PC-9 (cell line): ENCODE measurements around the gene DIDO1.

Experiments used
- EZH2 ChIP-seq: fragments of 200-600 bp; sonication (generic); IDR thresholded peaks from 2 replicates; pipeline ENCODE4 v1.8.0; 2017; ENCODE audit warnings: antibody characterized with exemption, low read depth
- TF ChIP-seq, protein P1 (sequence below): fragments of 200-600 bp; sonication (generic); conservative IDR thresholded peaks from 2 replicates; pipeline ENCODE4 v1.6.1; 2017; ENCODE audit warnings: mixed run types, antibody characterized with exemption, mild to moderate bottlenecking, moderate library complexity

DNA sequence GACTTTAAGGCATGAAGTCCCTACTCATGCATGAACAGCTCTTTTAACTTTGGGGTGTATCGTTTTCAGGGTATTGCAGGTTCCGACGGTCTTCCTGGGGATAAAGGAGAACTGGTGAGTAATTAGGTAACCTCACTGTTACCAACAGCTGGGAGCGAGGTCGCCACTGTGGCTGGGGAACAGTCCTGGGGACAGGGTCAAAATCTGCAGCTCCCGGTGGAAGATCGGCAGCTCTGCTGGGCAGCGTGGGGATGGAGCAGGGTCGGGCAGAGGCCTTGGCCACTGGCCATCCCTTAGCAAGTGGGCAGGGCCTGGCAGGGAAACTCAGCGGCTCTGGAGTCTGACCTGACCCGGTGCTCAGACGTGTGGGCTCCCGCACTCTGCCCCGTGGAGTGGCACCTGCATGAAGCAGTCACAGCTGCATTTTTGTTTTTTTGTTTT is 93.3 kb downstream of the DIDO1 start:
- TF ChIP-seq, protein P1, sequence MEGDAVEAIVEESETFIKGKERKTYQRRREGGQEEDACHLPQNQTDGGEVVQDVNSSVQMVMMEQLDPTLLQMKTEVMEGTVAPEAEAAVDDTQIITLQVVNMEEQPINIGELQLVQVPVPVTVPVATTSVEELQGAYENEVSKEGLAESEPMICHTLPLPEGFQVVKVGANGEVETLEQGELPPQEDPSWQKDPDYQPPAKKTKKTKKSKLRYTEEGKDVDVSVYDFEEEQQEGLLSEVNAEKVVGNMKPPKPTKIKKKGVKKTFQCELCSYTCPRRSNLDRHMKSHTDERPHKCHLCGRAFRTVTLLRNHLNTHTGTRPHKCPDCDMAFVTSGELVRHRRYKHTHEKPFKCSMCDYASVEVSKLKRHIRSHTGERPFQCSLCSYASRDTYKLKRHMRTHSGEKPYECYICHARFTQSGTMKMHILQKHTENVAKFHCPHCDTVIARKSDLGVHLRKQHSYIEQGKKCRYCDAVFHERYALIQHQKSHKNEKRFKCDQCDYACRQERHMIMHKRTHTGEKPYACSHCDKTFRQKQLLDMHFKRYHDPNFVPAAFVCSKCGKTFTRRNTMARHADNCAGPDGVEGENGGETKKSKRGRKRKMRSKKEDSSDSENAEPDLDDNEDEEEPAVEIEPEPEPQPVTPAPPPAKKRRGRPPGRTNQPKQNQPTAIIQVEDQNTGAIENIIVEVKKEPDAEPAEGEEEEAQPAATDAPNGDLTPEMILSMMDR, result no peak
- no peak for TF ChIP-seq EZH2
